HG03558 (cell line): ENCODE measurements around the gene SCUBE1.

Experiments used
- ATAC-seq: cut with Tn5 transposase; IDR thresholded peaks from one replicate; pipeline ENCODE4 v1.9.1; 2021; ENCODE audit warnings: moderate number of reproducible peaks; ENCODE audit not compliant: unreplicated experiment; ENCODE audit errors: extremely low read depth

SCUBE1 gene

DNA sequence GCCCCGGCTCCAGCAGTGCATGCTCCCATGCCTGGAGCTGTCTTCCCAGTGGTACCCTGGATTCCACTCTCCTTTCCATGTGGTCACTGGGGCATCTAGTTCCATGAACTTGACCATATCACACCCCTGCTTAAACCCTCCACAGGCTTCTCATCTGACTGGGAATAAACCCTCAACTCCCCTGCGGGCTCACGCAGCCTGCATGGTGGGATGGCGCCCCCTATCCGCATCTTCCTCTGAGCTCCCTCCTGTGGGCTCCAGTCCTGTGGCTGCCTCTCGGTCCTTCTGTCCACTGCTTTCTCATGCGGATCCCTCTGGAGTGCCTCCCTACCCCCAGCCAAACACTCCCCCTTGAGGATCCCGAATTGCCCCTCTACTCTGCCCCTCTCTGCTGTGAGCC lies 114.8 kb downstream of the SCUBE1 start:
- no peak for ATAC-seq

DNA sequence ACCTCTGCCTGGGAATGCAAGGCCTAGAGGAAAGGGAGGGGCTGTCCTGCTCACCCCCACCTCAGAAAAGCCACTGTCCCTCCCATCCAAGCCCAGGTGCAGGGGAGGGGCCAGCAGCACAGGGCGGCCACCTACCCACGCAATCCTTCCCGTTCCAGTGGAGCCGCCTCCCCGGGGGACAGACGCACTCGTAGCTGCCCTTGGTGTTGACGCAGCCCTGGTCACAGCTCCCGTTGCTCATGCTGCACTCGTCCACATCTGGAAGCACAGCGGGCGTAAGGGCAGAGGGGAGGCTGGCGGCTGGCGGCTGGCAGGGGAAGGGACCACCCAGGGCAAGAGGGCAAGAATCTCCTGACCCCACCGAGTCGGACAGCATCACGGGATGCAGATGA lies 115.9 kb downstream of the SCUBE1 start:
- no peak for ATAC-seq

DNA sequence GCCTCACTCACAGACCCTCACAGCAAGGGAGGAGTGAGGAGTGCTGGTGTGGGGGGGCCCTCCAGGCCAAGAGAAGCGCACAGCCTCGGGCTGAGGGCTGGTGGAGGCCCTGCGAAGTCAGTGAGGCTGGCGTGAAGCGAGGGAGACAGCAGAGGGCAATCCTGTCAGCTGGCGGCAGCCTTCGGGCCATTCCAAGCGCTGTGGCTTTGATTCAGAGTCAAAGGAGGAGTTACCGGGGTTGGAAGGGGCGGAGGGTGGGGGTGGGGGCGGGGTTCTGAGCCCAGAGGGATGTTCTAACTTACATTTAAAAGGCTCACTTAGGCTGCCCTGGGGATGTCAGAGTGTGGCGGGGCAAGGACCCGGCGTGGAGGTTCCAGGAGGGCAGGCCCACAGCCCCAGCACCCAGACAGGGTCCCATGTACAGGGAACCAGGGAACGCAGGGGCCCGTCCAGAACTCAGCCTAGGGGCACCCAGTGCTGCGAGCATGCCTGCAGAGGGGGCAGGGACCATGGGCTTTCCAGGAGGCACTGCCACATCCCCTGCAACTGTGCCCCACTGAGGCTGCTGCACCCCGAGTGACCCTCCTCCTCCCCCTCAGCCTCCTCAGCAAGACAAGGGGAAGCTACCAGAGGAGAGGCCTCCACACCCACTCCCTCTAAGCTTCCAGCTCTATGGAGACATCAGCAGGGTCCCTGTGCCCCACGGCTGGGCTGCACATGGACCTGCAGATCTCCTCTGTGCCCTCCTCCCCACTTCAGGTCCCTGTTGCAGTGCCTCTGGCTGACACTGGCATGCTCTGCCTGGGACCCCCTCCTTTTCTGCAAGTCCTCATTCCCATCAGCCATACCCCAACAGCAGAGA lies 116.6 kb downstream of the SCUBE1 start:
- ATAC-seq, result no peak

DNA sequence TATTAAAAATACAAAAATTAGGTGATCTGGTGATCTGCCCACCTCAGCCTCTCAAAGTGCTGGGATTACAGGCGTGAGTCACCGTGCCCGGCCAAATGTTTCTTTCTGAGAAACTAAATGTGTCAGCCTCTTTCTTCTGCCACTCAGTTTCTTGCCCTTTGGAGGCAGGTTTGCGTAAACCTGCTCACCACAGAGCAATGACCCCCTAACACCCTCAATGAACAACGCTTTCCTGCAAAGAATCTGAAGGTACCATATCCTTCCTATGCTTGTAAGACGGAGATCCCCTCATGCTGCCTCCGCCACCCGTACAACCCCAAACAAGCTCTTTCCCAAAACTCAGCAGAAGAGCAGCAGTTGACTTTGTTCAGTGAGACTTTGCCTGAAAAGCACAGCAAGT lies 117.6 kb downstream of the SCUBE1 start:
- no peak for ATAC-seq

DNA sequence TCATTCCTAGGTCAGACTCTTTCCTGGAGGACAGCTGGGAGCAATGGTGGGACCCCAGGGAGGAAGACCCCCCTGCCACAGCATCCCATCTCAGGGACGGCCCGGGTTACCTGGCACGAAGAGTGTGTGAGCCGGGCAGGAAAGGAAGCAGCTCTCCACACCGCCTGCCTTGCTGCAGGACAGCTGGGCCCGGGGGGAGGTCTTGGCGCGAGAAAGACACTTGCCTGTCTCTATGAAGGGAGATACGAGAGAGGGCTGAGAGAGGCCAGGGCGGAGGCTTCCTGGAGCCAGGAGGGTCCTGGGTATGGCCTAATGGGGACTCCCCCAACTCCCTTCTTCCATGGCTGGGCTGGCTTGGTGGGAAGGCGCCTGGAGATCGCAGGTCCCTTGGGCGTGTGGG lies 120.2 kb downstream of the SCUBE1 start:
- ATAC-seq, result no peak

DNA sequence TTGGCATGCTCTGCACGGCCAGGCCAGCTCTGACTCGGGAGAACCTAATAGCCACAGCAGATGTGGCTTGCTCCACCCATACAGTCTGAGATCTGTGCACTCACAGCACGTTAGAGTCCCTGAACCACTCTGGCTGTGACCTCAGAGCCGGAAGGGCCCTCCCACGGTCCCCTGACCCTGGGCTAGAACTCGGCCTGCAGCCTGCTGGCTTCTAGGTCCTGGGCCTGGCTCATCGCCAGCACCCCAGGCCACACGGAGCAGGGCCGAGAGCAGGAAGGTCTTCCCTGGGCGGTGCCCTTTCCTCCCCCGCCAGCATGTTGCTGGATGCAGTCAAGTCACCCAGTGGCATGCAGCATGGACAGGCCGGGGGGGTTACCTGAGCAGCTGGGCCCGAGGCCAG lies 120.9 kb downstream of the SCUBE1 start:
- ATAC-seq, result no peak

DNA sequence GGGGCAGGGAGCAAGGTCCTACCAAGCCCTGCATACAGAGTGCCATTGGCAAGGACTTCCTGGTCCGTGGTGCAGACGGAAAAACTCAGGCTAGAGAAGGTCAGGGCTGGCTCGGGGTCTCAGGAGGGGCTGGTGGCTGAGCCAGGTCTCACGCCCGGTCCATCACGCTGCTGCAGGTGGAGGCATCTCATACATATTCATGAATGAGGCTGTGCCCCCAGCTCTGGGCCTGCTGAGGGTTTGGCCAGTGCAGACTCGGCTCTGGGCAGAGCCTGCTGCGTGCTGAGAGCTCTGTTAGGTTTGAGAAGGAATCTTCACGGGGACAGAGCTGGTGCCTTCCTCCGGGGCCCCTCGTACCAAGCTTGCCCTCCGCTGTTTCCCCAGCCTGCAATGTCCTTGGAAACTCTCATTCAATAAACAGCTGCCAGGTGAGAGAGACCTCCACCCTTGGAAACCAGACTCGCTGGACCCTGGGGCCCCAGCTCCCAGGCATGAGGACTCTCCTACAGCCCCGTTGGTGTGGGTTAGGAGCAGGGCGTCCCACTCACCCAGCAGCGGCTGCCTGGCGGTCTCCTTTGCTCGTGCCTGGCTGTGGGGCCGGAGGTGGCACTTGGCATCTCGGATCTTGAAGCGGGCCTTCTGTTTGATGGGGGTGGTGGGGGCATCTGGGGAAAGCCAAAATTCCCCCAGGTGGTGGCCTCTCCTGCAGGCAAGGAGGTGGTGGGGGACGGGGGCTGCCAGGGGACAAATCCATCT lies 122.4 kb downstream of the SCUBE1 start:
- no peak for ATAC-seq

DNA sequence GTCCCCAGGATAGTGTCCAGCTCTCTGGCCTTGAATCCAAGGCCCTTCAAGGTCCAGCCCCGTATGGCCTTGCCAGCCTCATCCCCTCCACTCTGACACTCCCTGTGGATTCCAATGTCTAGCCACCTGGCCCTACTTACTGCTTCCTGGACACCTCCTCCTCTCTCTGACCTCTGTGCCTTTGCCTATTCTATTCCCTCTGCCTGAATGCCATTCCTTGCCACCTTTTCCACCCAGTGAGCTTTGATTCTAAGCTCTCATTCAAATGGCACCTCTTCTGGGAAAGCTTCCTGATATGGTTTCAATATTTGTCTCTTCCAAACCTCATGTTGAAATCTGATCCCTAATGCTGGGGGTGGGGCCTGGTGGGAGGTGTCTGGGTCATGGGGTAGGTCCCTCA lies 124.4 kb downstream of the SCUBE1 start:
- no peak for ATAC-seq

DNA sequence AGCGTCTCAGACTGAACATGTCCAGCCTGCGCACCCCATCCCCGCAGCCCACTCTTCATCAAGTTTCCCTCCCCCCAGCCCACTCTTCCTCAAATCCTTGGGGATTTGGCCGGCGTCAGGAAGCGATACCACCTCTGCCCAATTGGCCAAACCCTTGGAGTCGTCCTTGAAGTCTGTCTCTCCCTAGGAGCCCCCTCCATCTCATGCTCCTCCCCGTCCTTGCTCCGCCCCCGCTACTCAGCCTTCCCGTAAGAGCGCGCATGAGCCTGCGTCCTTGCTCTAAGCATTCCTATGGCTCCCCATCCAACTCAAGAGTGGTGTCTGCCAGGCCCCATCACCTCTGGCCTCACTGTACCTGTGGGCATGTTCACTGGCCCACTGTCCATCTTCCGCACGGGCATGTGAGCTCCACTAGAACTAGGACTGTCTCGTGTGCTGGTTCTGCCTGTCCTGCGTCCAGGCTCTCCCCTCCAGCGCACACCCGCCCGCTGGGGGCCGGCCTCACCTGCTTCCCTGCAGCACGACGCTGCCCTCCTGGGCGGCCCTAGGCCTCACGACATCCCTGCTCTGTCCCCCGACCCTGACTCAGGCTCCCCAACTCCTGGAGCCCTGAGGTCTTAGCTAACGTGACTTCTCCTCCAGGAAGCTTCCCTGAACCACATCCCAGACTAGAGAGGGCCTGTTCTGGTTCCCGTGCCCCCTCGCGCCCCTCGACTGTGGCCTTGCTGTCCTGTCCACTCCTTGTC lies 125.7 kb downstream of the SCUBE1 start:
- no peak for ATAC-seq

DNA sequence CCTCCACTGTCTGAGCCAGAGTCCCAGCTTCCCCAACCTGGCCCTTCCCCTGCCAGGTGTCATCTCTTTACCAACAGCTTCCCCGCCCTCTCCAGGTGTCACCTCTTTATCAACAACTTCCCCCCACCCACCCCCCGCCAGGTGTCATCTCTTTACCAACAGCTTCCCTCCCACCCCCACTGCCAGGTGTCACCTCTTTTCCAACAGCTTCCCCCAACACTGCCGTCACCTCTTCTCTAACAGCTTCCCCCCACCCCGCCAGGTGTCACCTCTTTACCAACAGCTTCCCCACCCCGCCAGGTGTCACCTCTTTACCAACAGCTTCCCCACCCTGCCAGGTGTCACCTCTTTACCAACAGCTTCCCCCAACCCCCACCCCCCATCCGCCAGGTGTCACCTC lies 126.4 kb downstream of the SCUBE1 start:
- no peak for ATAC-seq

DNA sequence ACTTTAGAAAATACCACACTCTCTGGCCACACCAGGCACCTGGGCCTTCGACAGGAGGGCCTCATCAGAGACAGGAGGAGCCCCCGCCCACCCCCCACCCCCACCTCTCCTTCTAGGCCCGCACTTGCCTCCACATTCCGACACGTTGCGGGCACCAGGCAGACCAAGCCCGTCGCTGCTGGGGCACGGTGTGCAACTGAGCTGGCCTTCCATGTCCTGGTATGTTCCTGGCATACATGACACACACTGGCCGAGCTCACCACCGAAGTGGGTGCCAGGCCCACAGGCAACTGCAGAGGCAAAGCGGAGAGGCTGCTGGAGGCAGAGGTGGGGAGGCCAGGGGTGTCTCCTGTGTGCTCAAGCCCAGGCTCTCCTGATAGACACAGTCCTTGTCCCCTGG lies 129.2 kb downstream of the SCUBE1 start:
- ATAC-seq, result no peak

DNA sequence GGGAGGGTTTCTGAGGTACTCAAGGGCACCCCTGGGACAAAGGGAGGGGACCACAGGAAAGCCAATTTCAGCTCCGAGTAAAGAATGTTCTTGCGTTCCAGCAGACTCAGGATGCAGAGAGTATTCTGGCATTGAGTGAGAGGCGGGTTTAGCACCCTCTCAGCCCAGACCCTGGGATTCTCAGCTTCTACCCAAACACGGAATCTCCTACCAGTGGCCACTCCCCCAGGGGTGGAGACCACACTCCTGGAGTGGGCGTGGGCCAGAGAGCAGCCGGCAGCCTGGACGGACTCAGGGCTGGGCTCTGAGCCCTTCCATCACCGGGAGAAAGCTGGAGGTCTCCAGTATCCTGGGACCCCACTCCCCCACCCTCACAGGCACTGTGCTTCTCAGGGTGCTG lies 130.1 kb downstream of the SCUBE1 start:
- no peak for ATAC-seq

DNA sequence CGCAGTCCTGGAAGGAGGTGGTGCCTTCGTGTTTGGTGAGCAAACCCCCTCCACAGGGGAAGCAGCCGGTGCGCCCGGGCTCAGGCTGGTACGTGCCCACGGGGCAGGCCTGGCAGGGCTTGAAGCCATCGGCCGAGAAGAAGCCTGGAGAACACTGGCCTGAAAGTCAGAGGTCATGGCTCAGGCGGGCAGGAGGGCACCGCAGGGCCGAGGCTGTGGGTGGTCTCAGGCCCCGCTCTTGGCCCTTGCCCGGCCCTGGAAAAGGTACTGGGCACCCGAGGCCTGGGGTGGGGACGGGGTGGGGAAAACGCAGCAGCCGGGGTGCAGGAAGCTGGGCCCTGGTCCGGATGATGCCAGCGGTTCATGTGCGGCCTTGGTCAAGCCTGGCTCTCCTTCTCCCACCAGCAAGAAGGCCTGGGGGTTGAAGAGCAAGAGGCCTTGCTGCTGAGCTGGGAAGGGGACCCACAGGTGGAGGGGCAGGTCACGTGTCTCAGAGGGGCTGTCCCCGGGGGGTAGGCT lies 130.7 kb downstream of the SCUBE1 start:
- ATAC-seq, result no peak

DNA sequence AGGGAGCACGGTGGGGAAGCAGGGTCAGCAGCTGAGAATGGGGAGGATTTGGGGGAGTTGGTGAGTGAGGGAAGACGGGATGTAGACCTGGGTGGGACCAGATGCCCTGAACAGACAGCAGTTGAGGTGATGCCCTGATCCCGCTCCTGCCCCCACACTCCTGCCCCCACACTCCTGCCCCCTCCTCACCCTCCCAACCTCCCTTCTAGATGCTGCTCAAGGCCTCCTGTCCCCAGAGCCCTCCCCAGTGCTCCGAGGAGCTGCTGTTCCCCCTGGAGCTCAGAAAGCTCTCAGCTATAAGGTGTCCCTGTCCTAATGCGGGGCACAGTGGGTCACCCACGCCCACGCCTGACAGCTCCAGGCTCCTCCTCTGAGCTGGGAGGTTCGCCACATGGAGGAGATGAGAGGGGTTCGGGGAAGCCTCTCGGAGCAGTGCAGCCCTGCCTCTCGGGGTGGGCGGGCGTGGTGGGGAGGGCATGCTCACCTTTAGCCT lies 131.2 kb downstream of the SCUBE1 start:
- no peak for ATAC-seq

DNA sequence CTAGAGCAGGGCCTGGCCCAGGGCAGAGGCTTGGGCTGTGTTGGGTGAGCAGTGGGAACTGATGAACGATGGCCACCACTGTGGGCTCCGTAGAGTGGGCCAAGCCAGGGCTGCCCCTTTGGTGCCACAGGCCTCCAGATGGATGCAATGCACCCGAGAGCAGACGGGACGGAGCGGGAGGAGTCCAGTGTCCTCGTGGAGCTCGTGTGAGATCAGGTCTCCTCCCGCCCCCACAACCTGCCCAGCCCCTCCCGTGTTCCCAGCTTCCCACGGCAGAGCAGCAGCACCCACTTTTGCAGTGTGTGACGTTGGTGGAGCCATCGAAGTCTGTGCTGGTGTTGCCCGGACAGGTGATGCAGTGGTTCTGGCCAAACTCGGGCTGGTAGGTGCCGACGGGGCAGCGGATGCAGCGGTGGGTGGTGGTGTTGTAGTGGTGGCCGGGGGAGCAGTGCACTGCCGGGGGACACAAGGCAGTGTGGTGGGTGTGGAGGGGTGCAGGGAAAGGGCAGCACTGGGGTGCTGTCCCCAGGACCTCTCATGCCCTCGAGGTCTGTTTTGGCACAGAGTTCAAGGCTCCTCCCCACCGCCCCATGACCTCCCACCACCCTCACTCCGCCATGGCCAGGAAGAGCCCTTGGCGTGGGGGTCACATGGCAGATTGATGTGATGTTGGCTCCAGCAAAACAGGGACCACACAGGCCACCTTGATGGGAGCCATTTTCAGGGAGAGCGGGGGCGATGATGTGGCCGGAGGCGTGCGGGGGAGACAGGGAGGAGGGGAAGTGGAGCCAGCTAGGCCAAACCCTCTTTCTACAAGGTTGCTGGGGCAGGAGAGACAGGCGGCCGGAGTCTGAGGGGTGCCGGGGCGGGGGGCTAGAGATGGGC lies 132.3 kb downstream of the SCUBE1 start:
- ATAC-seq, result no peak

DNA sequence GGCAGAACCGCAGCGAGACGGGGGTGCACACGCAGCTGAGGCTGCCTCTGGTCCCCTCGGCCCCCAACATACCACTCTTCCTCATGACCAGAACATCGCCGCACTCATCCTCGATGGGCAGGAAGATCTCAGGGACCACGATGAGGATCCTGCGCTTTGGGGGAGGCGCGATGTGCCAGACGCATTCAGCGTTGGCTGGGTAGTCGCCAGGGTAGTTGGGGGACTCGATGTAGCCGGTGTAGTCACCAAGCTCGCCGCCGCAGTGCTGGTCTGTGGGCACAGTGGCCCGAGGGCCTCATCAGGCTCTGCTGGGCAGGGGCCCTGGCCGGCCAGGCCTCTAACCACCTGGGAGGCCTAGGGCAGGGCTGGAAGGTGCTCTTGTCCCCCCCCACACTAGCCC lies 133.2 kb downstream of the SCUBE1 start:
- no peak for ATAC-seq

DNA sequence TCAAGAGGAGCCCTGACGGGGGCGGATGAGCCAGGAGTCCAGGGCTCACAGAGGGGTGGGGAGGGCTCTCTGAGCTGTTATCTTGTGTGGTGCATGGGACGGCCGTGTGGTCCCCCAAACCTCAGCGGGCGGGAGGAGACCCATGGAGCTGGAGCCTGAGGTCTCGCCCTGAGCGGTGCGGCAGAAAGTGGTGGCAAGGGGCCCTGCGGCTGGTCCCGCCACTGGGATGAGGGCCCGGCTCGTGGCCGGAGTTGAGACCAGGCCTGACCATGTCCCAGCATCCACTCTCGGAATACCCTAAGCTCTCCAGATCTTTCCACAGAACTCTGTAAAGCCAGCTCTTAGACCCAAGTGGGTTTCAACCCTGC lies 133.7 kb downstream of the SCUBE1 start:
- no peak for ATAC-seq

DNA sequence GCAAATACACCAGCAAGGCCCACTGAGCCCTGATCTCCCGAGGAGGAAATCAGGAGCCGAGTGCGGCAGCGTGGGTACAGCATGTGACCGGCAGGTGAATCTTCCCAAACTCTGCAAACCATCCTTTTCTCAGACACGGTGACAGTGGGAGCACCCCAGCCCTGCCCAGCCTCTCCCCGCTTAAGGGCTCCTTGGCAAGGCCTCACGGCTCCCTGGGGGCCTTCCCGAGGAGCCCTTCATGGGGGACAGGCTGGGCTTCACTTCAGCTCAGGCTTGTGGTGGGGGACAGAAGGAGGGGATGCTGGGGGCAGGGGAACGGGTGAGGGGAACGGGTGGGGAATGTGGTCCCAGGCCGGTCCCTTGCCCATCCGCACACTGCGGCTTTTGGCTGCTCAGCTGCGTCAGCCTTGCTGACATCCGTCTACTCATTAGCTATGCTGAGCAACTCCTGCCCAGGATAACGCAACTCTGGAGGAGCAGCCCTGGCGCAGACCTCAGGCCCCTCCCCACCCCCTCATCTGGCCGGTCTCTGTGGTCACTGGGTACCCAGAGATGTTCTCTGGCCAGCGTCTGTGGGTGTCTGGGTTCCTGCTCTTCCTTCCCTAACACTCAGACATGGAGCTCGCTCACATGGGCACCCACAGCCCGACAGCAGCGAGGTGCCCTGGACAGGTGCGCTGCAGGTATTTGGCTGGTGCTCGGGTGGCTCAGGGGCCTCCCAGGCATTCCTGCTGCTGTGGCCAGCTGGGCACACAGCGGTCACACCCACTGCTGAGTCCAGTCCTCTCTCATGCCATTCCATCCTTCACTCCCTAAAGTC lies 134.3 kb downstream of the SCUBE1 start:
- ATAC-seq, result no peak
